ENCODE results near the gene SNAPC2.
"Not testable (repeated sequence)": the region's sequence is repeated elsewhere in the genome, so short reads cannot be mapped to it uniquely, and the experiment has no call there.

SNAPC2 gene

GRCh38 chr19:7888826-7889217 is 31.3 kb upstream of the SNAPC2 start:
- no peak for DNase-seq (ENCODE audit: low read depth)

DNA sequence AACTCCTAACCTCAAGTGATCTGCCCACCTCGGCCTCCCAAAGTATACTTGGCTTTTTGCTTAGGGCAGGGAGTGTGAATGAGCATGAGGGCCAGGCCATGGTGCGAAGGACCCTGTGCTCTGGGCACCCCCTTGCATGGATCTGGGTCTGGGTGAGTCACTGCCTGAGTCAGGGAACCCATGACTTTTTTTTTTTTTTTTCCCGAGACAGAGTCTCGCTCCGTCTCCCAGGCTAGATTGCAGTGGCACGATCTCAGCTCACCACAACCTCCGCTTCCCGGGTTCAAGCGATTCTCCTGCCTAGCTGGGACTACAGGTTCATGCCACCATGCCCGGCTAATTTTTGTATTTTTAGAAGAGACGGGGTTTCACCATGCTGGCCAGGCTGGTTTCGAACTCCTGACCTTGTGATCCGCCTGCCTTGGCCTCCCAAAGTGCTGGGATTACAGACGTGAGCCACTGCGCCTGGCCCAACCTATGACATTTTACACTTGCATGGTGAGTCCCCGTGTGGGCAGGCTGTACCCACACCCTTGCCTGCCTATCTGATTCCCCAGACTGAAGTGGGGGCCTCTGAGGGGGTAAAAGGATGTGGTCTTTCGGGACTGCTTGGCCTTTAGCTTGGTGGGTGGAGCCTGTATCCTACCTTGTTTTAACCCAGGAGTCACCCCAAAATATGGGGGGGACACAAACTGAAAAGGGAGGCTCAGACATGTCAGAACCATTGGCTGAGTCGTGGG is 26.6 kb upstream of the SNAPC2 start:
- DNase-seq (ENCODE audit: low read depth) = not testable (repeated sequence)

GRCh38 chr19:7894612-7895309 is 25.4 kb upstream of the SNAPC2 start:
- DNase-seq (ENCODE audit: low read depth) = no peak

DNA sequence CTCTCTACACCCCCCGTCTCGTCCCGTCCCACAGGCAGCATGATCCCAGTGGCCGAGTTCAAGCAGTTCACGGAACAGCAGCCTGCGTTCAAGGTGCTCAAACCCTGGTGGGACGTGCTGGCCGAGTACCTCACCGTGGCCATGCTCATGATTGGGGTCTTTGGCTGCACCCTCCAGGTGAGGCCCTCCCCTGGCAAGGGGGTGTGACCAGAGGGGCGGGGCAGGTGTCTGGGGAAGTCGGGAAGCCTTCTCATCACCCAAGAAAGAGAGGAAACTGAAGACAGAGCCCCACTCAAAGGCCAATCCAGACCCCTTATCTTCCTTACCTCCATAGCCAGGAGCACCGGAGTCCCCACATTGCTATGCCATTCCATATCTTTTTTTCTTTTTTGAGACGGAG is 24.6 kb upstream of the SNAPC2 start:
- DNase-seq (ENCODE audit: low read depth) = no peak

GRCh38 chr19:7897292-7897691 is 22.8 kb upstream of the SNAPC2 start:
- no peak for DNase-seq (ENCODE audit: low read depth)

- DNase-seq (ENCODE audit: low read depth) = no peak
Measured at GRCh38 chr19:7898967-7899366, 21.2 kb upstream of the SNAPC2 start.

GRCh38 chr19:7899751-7900378 is 20.3 kb upstream of the SNAPC2 start:
- DNase-seq (ENCODE audit: low read depth) = no peak

- no peak for DNase-seq (ENCODE audit: low read depth)
Measured at GRCh38 chr19:7900401-7900870, 19.7 kb upstream of the SNAPC2 start.

- no peak for DNase-seq (ENCODE audit: low read depth)
Measured at GRCh38 chr19:7900931-7901330, 19.2 kb upstream of the SNAPC2 start.

DNA sequence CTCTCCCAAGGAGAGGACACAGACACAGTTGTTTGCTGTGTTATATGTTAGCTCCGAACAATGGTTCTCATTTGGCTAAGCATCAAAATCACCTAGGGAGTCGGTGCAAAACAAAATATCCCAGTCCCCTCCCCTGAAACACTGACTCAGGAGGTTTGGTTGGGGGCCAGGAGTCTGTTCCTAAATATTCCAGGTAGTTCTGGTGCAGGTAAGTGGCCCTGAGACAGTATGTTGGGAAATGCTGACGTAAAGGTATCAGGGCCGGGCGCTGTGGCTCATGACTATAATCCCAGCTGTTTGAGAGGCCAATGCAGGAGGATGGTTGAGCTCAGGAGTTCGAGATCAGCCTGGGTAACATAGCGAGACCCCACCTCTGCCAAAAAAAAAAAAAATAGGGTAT is 18.8 kb upstream of the SNAPC2 start:
- no peak for DNase-seq (ENCODE audit: low read depth)

GRCh38 chr19:7902796-7903243 is 17.3 kb upstream of the SNAPC2 start:
- DNase-seq (ENCODE audit: low read depth) = no peak

GRCh38 chr19:7903244-7904073 is 16.7 kb upstream of the SNAPC2 start, which contains the start of gene MAP2K7:
TSS of gene MAP2K7 (plus strand) at chr19:7903877. CDS start at chr19:7903945, 68 bp downstream.
- DNase-seq (ENCODE audit: low read depth) = peak; percentile 98

DNA sequence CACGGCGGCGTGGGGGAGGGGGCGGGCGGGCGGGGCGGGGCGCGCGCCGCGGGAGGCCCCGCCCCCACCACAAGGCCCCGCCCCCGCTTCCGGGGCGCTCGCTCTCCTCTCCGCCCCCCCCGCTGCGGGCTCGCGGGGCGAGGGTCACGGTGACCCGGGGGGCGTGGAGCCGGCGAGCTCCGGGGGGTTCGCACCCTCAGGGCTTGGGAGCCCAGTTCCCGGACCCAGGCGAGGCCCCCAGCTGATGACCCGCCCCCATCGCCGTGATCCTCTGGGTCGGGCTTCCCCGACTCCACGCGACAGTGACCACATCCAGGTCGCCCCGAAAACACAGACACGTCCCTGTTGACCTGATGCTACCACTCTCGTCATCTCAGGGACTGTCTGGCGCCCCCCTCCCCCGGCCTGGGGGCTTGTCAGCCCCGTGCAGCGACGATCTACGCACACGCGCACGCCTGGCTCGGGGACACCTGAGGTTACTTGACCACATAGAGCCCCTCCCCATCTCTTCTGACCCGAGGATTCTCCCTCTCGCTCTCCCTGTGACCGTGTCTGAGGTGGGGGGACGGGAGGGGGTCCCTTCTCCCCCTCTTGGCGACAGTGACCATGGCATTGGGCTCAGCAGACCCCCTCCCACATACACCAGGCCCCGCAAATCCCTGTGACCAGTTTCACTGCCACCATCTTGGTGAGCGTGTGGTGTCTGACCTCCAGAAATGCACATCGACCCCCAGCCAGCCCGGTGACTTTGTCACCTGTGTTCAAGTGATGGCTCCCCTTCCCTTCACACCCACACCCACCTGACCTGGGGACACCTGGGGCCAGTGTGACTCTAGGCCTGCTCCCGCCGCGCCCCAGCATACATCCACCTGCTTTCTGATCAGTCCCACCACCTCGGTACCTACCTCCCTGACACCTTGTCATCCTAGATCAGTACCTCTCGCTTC is 15.8 kb upstream of the SNAPC2 start:
- no peak for DNase-seq (ENCODE audit: low read depth)

GRCh38 chr19:7905268-7905667 is 14.9 kb upstream of the SNAPC2 start:
- no peak for DNase-seq (ENCODE audit: low read depth)

GRCh38 chr19:7905859-7906258 is 14.3 kb upstream of the SNAPC2 start:
- no peak for DNase-seq (ENCODE audit: low read depth)

GRCh38 chr19:7907122-7907521 is 13.0 kb upstream of the SNAPC2 start:
- no peak for DNase-seq (ENCODE audit: low read depth)

DNA sequence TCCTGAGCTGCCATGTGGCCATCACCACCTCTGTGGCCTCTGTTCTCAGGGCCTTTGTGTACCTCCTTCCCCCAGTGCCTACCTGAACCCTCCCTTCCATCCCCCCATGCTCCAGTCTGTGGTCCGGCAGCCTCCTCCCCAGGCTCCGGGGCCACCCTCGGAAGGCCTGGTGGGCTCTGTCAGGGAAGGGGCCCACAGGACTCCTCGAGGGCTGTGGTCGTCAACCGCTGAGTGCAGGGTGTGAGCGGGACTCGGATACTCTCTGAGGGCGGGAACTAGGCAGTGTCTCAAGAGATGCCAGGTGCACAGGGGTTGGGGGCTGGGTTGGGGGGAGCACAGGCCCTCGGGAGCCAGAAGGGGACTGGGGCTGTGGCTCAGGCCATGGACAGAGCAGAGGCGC is 12.6 kb upstream of the SNAPC2 start:
- no peak for DNase-seq (ENCODE audit: low read depth)

DNA sequence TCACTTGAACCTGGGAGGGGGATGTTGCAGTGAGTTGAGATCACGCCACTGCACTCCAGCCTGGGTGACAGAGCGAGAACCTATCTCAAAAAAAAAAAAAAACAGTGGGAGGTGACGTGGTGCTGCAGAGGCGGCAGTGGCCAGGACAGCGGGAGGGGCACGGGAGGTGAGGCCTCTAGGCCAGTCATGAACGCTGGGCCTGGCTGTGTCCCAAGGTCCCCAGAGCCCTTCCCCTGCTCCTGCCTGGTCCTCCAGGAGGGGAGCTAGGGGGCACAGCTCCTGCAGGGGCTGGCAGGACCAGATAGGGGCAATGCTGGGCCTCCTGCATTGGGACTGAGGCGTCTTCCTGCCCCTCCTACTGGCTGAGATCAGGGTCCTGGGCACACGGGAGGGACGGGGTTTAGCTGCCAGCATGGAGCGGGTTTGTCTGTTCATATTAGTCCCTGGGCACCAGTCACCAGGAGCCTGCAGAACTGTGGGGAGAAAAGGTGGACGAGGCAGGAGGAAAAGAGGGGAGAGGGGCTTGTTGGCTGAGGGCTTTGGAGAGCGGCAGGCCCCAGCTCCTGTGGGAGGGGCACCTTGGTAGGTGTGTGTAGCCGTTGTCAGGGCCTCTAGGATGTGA is 11.9 kb upstream of the SNAPC2 start:
- DNase-seq (ENCODE audit: low read depth) = no peak

DNA sequence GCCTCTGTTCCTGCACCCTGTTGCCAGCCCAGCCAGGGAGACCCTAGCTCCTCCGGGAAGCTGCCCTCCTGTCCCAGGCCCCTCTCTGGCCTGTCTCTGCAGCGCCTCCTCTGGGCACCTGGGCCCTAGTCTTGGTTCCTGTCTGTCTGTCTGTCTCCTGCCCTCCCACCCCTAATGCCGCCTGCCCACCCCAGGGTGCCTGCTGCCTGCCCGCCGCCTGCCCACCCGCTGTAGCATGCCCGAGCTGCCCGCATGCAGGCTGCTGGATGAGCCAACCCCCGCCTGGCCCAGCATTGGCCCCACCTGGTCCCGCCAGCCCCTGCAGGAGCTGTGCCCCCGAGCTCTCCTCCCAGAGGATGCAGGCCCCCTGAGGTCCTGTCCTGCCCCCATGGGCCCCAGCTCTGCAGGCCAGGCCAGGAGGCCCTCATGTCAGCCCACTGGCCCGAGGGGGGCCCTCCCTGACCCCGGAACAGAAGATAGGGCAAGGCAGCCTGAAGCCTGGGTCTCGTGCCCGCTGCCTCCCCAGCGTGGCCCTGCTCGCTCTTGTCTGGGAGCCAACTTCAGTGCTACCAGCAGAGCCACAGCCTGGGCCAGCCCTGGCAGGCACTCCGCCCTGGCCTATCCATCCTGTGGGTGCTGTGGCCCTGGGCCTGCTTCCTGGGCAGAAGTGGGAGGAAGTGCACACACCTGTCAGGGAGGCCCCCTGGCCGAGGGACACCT is 11.2 kb upstream of the SNAPC2 start:
- no peak for DNase-seq (ENCODE audit: low read depth)

All from CMK (cell line).